GM23338 (cell line): ENCODE measurements around the gene RUVBL1. TPM values are rescaled to one million over a fixed set of nuclear protein-coding genes. Genes with fewer than 3 reads are reported as not detected.

Experiments
- ATAC-seq: fragments of 200-7000 bp; cut with Tn5 transposase; 3 replicates; pipeline ENCODE4 v1.9.1; 2020
- DNase-seq: peaks from one replicate; pipeline ENCODE4 v3.0.0-alpha.2; 2015; ENCODE audit warnings: low spot score
- H2AFZ ChIP-seq: fragments of 200-600 bp; sonication (generic); 2 replicates; pipeline ENCODE4 v1.8.0; 2016; ENCODE audit warnings: antibody characterized with exemption, mild to moderate bottlenecking, moderate library complexity
- H3F3A ChIP-seq: fragments of 200-600 bp; sonication (generic); replicated peaks from 2 replicates; pipeline ENCODE4 v1.8.0; 2017; ENCODE audit warnings: antibody characterized with exemption, mixed run types, low read depth
- H3K27ac ChIP-seq: fragments of 200-600 bp; sonication (generic); 2 replicates; pipeline ENCODE4 v1.6.1; 2016; ENCODE audit warnings: low read depth
- H3K27me3 ChIP-seq: fragments of 200-600 bp; sonication (generic); 2 replicates; pipeline ENCODE4 v1.8.0; 2016; ENCODE audit warnings: mild to moderate bottlenecking, mixed run types, moderate library complexity; ENCODE audit not compliant: insufficient read depth
- H3K36me3 ChIP-seq: fragments of 200-600 bp; sonication (generic); 2 replicates; pipeline ENCODE4 v1.8.0; 2016; ENCODE audit warnings: mild to moderate bottlenecking; ENCODE audit not compliant: insufficient read depth
- H3K4me1 ChIP-seq: fragments of 200-600 bp; sonication (generic); 2 replicates; pipeline ENCODE4 v1.8.0; 2016; ENCODE audit warnings: mild to moderate bottlenecking, moderate library complexity; ENCODE audit not compliant: insufficient read depth
- H3K4me2 ChIP-seq: fragments of 200-600 bp; sonication (generic); 2 replicates; pipeline ENCODE4 v1.7.1; 2017; ENCODE audit warnings: mixed run types
- H3K4me3 ChIP-seq: fragments of 200-600 bp; sonication (generic); 2 replicates; pipeline ENCODE4 v1.6.1; 2016; ENCODE audit warnings: mixed run types
- H3K79me2 ChIP-seq: fragments of 200-600 bp; sonication (generic); replicated peaks from 2 replicates; pipeline ENCODE4 v1.8.0; 2017; ENCODE audit warnings: mild to moderate bottlenecking; ENCODE audit not compliant: insufficient read depth
- H3K9me2 ChIP-seq: fragments of 200-600 bp; sonication (generic); 2 replicates; pipeline ENCODE4 v1.8.0; 2017; ENCODE audit not compliant: insufficient read depth
- H4K20me1 ChIP-seq: fragments of 200-600 bp; sonication (generic); replicated peaks from 2 replicates; pipeline ENCODE4 v1.8.0; 2017; ENCODE audit warnings: mild to moderate bottlenecking; ENCODE audit not compliant: insufficient read depth
- H3K27ac Mint-ChIP-seq: 2 replicates; pipeline ENCODE4 v1.8.0; 2020; ENCODE audit warnings: inconsistent platforms, mild to moderate bottlenecking, moderate library complexity, mixed read lengths
- H3K27me3 Mint-ChIP-seq: 3 replicates; pipeline ENCODE4 v1.8.0; 2022; ENCODE audit warnings: low read depth, mild to moderate bottlenecking, moderate library complexity, mixed read lengths, inconsistent platforms; ENCODE audit not compliant: insufficient read depth, poor library complexity
- H3K36me3 Mint-ChIP-seq: 3 replicates; pipeline ENCODE4 v1.8.0; 2021; ENCODE audit warnings: low read depth, mild to moderate bottlenecking, inconsistent platforms, moderate library complexity, mixed read lengths
- H3K4me1 Mint-ChIP-seq: 3 replicates; pipeline ENCODE4 v1.8.0; 2020; ENCODE audit warnings: mild to moderate bottlenecking, inconsistent platforms, mixed read lengths
- H3K4me3 Mint-ChIP-seq: 3 replicates; pipeline ENCODE4 v1.8.0; 2021; ENCODE audit warnings: moderate library complexity, mild to moderate bottlenecking, inconsistent platforms, mixed read lengths
- H3K9me3 Mint-ChIP-seq: 3 replicates; pipeline ENCODE4 v1.8.0; 2020; ENCODE audit warnings: moderate library complexity, mild to moderate bottlenecking, inconsistent platforms, mixed read lengths
- CREB1 ChIP-seq: fragments of 250-450 bp; sonication (Bioruptor Pico); IDR thresholded peaks from 2 replicates; pipeline ENCODE4 v1.5.0; 2020; ENCODE audit warnings: low read depth, mild to moderate bottlenecking, moderate library complexity
- CTCF ChIP-seq, 2 experiments: fragments of 200-600 bp in 1 of 2; sonication (generic) in 1 of 2; conservative IDR thresholded peaks; 2 replicates each; pipeline versions ENCODE4 v1.5.1 to v1.6.1; 2016 to 2017; ENCODE audit warnings: antibody characterized with exemption in 2 of 2, low read depth in 2 of 2, mild to moderate bottlenecking in 2 of 2, moderate library complexity in 1 of 2
- ETS1 ChIP-seq: IDR thresholded peaks from 2 replicates; pipeline ENCODE4 v1.6.1; 2016; ENCODE audit warnings: antibody characterized with exemption
- EZH2 ChIP-seq: fragments of 200-600 bp; sonication (generic); IDR thresholded peaks from one replicate; pipeline ENCODE4 v1.8.0; 2017; ENCODE audit warnings: antibody characterized with exemption, mild to moderate bottlenecking, low read depth; ENCODE audit not compliant: unreplicated experiment
- EZH2phosphoT487 ChIP-seq: fragments of 200-600 bp; sonication (generic); IDR thresholded peaks from one replicate; pipeline ENCODE4 v1.8.1; 2018; ENCODE audit warnings: antibody characterized with exemption; ENCODE audit not compliant: unreplicated experiment
- JUNB ChIP-seq: IDR thresholded peaks from one replicate; pipeline ENCODE4 v1.6.1; 2016; ENCODE audit warnings: antibody characterized with exemption; ENCODE audit not compliant: unreplicated experiment
- NANOG ChIP-seq: IDR thresholded peaks from 2 replicates; pipeline ENCODE4 v1.6.1; 2016; ENCODE audit warnings: antibody characterized with exemption, borderline replicate concordance
- REST ChIP-seq: IDR thresholded peaks from one replicate; pipeline ENCODE4 v1.6.1; 2018; ENCODE audit warnings: antibody characterized with exemption; ENCODE audit not compliant: unreplicated experiment
- STAT1 ChIP-seq: IDR thresholded peaks from one replicate; pipeline ENCODE4 v1.6.1; 2016; ENCODE audit warnings: antibody characterized with exemption; ENCODE audit not compliant: unreplicated experiment
- ZNF331 ChIP-seq: fragments of 250-450 bp; sonication (Bioruptor Pico); IDR thresholded peaks from 2 replicates; pipeline ENCODE4 v1.5.0; 2020; ENCODE audit warnings: low read depth, mild to moderate bottlenecking, moderate library complexity
- polyA plus RNA-seq: library from polyadenylated mRNA; unstranded; fragments of >200 nt; fragmentation: Nextera tagmentation; extraction: Ambion mirVana; gene quantifications from 2 replicates; pipeline ENCODE4 v1.2.1, GENCODE V29; 2016
- total RNA-seq: library from RNA; depleted of rRNA; stranded (reverse); fragments of >200 nt; shearing (Covaris generic); gene quantifications from 2 replicates; pipeline ENCODE4 v1.2.3, GENCODE V29; 2014

Gene RUVBL1
- total and polyA plus RNA-seq, 2 experiments from 2014 or later = 133 to 136 TPM

GRCh38 chr3:128073807-128074206 lies 49.8 kb downstream of the RUVBL1 start:
- Mint-ChIP-seq H3K4me3 (no peak overlapping the region), H3K36me3 (peaks cover 33% of the 10 kb centered on the region), H3K4me1 (peaks cover 12% of the 10 kb centered on the region), H3K9me3 (no peaks in the 10 kb centered on the region), H3K27ac (no peak overlapping the region), H3K27me3 (peaks cover 16% of the 10 kb centered on the region)
- DNase-seq (no peak), ATAC-seq (no peak)
- Histone ChIP-seq H3K4me3 (no peak overlapping the region), H3K4me1 (peaks cover 15% of the 10 kb centered on the region; the same call in 1 of the 2 replicates), H3K79me2 (no peaks in the 10 kb centered on the region), H3K4me2 (no peak overlapping the region), H3F3A (0 out of 2 replicates have a peak, but pooled peaks cover 4% of the 10 kb centered on the region), H3K9me2 (no peaks in the 10 kb centered on the region), H2AFZ (no peak overlapping the region), H3K36me3 (peaks cover 22% of the 10 kb centered on the region), H3K27ac (no peak overlapping the region), H3K27me3 (no peaks in the 10 kb centered on the region), H4K20me1 (peaks cover 17% of the 10 kb centered on the region)
- no peak for TF ChIP-seq STAT1
- TF ChIP-seq ZNF331 = no peak
- no peak for TF ChIP-seq CREB1 (CRISPR knock-in tag)
- no peak for TF ChIP-seq JUNB
- TF ChIP-seq NANOG = no peak
- no peak for TF ChIP-seq CTCF (conservative IDR thresholded peaks at IDR 0.05; ENCODE audit: low read depth in 2 of 2)
- TF ChIP-seq ETS1 = no peak

GRCh38 chr3:128073185-128073725 lies 50.4 kb downstream of the RUVBL1 start:
- Histone ChIP-seq H3K79me2 (no peaks in the 10 kb centered on the region), H3K4me2 (no peak overlapping the region), H4K20me1 (peaks cover 13% of the 10 kb centered on the region), H3K27me3 (no peaks in the 10 kb centered on the region), H2AFZ (no peak overlapping the region), H3K9me2 (no peaks in the 10 kb centered on the region), H3F3A (0 out of 2 replicates have a peak, but pooled peaks cover 4% of the 10 kb centered on the region), H3K27ac (no peak overlapping the region), H3K36me3 (peaks cover 28% of the 10 kb centered on the region), H3K4me1 (peaks cover 15% of the 10 kb centered on the region; the same call in 1 of the 2 replicates), H3K4me3 (no peak overlapping the region)
- Mint-ChIP-seq H3K27me3 (peaks cover 16% of the 10 kb centered on the region), H3K27ac (no peak overlapping the region), H3K9me3 (no peaks in the 10 kb centered on the region), H3K4me3 (no peak overlapping the region), H3K4me1 (peaks cover 9% of the 10 kb centered on the region), H3K36me3 (peaks cover 35% of the 10 kb centered on the region)
- DNase-seq (no peak), ATAC-seq (no peak)
- no peak for TF ChIP-seq EZH2phosphoT487
- no peak for TF ChIP-seq JUNB
- no peak for TF ChIP-seq REST
- no peak for TF ChIP-seq ZNF331
- no peak for TF ChIP-seq EZH2
- no peak for TF ChIP-seq CTCF (conservative IDR thresholded peaks at IDR 0.05; ENCODE audit: low read depth in 2 of 2)
